T1000 (cell line): Measurements from ENCODE around the gene LYPD5.
"Not testable (repeated sequence)": the region's sequence is repeated elsewhere in the genome, so short reads cannot be mapped to it uniquely, and the experiment has no call there.

Experiments used
- DNase-seq: peaks from one replicate; lab custom pipeline; 2025; ENCODE audit warnings: mixed read lengths; lab: John Stamatoyannopoulos, UW

Gene LYPD5

DNA sequence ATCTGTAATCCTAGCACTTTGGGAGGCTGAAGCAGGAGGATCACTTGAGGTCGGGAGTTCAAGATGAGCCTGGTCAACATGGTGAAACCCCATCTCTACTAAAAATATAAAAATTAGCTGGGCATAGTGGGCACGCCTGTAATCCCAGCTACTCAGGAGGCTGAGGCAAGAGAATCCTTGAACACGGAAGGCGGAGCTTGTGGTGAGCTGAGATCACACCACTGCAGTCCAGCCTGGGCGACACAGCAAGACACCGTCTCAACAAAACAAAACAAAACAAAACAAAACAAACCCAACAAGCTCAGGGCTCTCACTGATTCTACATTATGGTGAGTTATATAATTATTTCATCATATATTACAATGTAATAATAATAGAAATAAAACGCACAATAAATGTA, 4.2 kb upstream of the LYPD5 start:
- not testable (repeated sequence) for DNase-seq

DNA sequence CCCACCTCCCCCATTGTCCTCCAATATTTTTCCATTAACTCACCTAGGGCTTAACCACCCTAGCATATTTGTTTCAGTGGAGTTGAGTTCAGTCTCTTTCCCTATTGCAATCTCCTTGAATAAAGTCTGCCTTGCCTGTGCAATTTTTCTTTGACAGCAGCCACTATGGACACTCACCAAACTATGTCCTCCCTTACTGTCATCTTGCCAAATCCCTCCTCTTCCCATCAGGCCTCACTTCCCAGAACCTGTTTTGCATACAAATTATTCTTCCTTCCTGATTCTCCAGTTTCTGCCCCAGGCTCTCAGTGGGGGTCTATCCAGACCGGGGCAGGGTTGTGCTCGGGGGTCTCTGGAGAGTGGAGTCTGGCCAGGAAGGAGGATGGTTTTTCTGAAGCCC, 2.2 kb upstream of the LYPD5 start:
- DNase-seq, result no peak

DNA sequence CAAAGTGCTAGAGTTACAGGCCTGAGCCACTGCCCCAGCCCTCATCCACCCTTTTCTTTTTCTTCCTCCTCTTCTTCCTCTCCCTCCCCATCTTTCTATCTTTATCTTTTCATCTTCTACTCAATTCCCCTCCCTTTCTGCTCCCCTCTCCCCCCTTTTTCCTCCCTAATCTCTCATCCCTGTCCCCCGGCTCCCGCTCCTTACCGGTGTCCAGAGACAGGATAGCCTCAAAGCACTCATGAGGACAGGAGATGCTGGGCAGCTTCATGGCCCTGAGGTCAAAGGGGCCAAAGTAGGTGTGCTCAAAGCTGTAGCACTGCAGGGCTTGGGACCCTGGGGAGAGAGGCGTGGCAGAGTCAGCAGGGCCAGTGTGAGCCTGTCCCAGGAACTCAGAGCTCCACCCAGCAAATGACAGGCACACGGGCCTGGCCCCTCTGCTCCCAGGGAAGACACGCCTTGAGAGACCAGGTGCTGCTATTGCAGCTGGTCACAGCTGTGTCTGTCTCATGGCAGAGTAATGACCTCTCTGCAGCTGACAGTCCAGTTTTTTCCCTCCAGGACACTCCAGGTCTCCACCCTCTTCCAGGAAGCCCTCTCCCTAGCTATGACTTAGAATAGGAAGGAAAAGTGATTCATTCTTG, 2.6 kb downstream of the LYPD5 start:
- DNase-seq, result no peak

DNA sequence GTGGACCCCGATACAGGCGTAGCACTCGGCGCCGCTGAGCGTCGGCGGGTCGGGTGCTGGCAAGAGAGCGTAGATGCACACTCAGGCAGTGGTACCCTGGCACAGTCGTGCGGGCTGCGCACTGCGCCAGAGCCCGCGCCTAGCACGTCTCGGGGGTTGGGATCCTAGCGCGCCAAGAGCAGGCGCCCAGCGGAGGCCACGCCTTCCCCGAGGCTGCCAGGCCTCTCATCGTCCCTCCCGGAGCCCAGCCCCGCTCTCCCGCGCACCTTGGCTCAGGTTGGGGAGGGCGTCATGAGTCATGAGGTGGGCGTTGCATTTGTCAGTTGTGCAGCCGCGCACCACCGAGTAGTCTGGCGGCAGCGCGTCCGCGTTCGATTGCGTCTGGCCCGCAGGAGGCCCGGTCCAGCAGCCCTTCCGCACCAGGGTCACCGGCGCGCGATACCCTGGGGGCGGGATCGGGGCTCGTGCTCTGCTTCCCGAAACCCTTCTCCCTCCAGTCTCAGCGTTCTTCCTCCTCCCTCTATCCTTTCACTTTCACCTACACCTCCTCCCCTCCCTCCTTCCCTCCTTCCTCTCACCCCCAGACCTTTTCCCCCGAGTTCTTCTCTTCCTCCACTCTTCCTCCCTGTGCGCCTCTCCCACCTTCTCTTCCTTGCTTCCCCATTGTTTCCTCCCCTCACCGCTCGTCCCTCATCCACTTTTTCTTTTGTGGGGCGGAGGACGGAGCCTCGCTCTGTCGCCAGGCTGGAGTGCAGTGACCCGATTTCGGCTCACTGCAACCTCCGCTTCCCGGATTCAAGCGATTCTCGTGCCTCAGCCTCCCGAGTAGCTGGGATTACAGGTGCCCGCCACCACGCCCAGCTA, 3.5 kb downstream of the LYPD5 start:
- no peak for DNase-seq

DNA sequence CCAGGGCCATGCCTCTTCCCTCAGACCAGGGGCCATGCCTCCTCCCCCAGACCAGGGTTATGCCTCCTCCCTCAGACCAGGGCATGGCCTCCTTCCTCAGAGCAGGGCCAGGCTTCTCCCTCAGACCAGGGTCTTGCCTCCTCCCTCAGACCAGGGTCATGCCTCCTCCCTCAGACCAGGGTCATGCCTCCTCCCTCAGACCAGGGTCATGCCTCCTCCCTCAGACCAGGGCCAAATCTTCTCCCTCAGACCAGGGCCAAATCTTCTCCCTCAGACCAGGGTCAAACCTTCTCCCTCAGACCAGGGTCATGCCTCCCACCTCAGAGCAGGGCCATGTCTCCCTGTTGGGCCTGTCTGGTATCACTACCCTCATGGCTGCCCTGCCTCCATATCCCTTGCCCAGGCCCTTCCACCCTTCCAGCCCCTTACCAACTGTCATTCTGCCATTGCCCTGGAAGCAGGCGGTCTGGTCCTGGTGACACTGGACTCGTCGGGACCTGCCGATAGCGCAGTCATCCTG, 4.2 kb downstream of the LYPD5 start:
- DNase-seq, result no peak

DNA sequence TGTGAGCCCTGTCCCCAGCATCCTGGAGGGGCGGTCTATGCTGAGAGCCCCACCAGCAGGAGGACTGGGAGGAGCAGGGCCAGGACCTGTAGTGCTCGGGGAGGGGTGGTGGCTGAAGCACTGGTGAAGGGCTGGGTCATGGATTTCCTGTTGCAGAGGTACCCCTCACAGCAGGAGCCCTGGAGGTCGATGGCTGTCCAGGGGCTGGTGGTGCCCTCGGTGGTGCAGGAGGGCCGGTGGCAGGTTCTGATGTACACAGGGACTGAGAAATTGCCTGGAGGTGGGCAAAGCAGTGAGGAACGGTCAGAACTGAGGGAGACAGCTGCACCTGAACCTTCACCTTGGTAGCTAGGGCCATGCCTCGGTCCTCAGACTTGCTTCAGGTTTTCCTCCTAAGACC, 4.7 kb downstream of the LYPD5 start:
- DNase-seq, result no peak

DNA sequence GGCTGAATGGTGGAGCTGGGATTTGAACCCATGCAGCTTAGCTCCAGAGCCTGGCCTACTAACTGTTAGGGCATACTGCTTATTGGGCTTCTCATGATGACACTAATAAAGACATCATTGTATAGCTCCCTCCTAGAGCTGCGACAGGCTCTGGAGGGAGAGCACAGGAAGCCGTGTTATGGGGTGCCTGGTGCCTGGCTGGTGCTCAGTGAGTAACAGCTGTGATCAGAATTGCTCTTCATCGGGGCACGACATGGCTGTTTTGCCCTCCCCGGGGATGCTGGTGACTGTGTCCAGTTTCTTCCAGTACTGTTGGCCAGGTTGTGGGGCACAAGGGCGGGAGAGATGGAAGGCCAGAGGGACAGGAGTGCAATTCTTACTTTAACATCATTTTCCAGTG, 5.1 kb downstream of the LYPD5 start:
- no peak for DNase-seq

DNA sequence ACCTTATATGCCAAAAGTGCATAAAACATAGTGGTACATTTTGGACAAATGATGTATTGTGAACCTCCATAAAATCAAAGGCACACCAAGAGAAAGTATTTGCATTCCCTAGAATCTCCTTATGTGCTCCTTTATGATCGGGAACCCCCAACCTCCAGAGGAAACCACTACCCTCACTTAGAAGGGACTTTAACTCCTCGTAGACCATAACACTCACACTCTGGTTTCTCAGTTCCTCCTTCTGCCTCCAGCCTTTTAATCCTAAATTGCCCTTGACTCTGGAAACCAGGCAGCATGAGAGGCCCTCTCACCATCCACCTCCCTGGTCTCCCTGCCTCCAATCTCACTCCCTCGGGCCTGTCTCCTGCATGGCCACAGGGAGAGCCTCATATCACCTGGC, 11.7 kb downstream of the LYPD5 start:
- no peak for DNase-seq

DNA sequence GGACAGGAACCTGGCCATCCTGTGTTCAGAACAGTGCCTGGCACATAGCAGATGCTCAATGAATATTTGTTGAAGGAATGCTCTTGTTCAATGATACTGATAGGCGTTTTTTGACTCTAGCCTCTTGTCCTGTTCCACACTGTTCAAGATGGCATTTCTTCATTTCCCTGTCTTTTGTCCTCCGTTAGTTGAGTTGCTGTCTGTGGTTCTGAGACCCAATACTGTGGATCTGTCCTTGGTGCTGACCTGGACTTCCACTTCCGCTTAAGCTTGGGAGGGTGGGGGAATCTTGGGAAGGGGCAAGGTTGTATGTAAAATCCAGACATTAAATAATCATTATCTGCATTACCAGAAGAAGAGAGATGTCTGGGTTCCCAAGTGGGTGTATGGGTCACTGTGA, 13.2 kb downstream of the LYPD5 start:
- DNase-seq, result peak; percentile 21

DNA sequence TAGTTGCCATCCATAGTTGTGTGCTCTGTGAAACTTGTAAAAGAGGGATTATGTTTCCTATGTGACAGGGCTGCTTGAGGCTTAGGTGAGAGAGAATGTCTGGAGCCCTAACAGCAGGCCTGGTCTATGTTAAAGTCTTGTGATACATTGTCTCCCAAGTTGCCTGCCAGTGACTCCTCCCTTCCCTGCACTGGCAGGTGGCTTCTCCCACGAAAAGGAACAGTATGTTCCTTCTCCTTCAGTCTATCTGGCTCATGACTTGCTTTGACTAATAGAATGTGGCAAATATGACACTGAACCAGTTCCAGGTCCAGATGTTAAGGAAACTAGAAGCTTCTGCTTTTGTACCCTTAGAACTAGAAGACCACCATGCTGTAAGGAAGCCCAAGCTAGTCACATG, 15.6 kb downstream of the LYPD5 start:
- no peak for DNase-seq

DNA sequence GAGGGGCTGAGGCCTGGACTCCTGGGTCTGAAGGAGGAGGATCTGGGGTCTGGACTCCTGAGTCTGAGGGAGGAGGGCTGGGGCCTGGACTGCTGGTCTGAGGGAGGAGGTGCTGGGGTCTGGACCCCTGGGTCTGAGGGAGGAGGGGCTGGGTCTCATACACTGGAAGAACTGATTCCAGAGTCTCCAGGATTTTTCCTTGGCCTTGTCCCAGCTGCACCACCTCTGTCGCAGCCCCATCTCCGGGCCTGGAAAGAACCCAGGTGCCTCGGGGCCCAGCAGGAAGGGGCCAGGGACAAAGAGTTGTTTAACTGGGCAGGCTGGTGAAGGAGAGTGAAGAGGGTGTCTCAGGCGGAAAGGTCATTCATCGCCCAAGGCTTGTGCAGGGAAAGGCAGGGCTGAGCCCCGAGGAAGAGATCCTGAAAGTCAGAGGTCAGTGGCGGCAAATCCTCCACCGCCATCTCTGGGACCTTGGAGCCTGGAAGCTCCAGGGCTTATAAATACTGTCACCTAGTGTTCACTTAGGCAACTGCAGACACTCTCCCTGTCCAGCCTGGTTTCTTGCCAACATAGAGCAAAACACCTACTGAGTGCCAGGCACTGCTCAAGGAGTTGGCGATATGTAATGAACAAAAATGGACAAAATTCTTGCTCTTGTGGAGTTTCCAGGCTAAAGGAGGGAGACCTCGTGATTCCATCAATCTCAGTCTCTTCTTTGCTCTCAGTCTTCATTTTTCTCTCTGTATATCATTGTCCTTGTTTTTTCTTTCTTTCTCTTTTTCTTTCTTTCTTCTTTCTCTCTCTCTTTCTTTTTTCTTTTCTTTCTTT, 17.1 kb downstream of the LYPD5 start:
- peak; percentile 44 for DNase-seq

DNA sequence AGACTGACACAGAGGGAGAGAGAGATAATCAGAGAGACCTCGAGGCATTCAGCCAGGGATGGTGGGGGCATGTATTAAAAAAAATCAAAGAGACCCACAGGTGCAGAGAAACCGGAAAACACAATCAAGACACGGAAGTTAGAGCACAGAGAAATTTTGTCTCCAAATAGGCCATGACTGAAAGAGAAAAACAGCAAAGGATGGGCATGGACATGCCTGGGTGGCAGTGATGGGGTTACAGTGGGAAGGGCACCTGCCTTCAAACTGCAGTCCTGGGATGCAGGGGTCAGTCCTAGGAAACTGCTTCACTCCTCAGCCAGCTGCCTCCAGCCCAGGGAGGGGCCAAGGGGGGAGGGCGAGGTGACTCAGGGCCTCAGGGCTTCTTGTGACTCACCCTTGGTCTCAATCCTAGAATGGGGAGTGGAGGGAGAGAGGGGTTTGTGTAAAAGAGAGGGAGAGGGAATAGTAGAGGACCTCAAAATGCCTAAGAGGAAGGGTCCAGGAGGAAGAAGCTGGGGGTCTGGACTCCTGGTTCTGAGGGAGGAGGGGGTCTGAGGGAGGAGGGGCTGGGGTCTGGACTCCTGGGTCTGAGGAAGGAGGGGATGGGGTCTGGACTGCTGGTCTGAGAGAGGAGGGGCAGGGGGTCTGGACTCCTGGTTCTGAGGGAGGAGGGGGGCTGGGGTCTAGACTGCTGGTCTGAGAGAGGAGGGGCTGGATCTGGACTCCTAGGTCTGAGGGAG, 17.8 kb downstream of the LYPD5 start:
- peak; percentile 73 for DNase-seq

DNA sequence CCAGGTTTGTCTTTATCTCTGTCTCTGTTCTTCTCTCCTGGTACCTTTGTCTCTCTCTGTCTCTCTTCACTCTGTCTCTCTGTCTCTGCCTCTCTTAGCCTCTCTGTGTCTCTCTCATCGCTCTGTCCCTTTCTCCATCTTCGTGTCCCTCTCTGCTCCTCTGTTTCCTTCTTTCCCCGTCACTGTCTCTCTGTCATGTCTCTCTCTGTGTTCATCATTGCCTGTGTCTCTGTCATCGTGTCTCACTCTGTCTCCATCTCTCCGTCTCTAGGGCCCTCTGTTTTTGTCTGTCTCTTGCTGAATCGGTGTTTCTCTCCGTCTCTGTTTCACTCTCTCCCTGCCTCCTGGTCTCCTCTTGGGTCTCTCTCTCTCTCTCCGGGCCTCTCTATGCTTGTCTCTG, 18.6 kb downstream of the LYPD5 start:
- no peak for DNase-seq

DNA sequence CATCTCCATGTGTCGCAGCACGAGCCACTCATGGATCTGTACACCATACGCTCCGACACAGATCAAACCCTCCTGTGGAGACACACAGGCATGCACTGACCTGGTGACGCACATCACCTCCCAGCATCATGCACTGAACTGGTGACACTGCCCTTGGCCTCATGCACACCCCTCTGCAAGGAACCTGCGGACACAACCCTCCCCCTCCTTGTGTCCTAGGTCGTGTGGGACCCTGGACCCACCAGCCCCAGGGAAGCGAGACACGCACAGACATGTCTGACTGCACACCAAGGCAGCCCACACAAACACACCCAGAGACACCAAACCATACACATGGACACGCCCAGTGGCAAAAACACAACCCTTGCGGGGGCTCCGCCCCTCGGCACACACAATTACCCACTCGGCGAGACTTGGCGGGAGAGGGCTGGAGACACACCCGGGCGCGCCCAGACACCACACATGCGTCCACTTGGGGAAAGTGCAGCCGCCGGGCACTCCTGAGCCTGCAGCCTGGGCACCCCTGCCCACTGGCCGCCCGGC, 19.5 kb downstream of the LYPD5 start:
- no peak for DNase-seq

DNA sequence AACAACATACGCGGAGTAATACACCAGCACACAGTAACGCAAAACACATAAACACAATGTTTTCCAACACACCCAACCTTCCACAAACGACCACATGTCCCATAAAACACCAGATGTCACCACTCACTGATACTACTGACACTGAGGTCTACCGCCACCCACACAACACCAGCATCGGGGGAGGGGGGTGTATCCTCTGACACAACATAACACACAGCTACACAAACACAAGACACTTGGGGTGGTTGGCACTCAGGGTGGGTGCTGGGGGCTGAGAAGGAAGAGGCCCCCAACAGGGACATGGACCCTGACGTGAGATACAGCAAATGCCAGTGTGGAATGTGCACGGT, 20.0 kb downstream of the LYPD5 start:
- DNase-seq, result no peak

DNA sequence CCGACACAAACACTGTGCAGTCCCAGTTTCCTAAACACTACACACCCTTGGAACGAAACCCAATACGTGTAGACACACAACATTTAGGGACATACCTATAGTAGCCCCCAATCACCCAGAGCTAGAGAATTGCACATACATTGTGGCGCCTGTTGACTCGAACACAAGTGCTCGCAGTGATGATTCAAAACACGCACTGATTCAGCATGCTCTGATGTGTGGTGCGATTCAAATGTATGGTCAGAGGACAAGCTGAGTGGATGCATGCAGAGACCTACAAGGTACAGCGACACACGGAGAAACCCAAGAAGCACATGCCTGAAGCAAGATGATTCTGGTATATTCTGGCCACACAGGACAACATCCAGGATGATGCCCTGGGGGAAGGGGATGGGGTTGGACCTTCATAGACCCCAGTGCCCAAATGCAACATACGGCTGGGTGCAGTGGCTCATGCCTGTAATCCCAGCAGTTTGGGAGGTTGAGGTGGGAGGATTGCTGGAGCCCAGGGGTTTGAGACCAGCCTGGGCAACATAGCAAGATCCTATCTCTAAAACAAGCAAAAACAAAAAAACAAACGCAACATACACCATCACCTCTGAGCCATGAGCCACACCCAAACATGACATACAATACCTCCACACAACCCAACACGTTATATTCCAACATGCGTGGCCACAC, 20.5 kb downstream of the LYPD5 start:
- no peak for DNase-seq

DNA sequence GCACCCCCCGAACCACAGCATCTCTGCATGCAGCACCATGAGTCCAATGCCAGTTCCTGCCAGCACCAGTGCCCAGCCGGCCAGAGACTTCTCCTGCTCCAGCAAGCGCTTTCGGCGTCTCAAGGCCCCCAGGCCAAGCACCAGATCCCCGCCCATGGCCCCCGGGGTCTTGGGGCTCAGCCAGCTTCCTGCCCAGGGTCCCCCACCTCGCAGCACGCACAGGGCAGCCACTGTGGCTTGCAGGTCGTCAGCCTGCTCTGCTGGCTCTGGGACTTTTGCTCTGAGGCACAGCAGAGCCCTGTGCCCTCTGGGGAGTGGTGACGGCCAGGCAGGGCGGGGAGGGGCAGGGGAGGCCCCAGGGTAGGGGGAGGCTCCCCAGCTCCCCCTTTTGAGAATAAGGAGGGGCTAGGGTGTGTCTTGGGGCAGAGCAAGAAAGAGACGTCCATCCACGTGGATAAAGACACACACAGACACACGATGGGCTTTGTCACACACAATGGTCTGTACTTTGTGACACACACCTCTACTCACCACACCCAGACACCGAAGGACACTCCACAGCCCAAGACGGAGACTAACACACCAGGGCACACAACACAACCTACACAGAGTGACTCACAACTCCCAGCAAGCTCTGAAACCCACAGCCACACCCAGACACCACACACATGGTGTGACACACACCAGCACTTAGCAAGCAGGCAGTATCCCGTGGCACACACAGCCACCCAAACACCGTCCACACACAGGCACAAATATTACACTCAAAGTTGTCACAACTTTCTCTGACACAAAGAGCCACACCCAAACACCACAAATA, 21.3 kb downstream of the LYPD5 start, which contains the start of gene KCNN4:
KCNN4 (minus strand) TSS at position 268 of the 820 bp plus-strand sequence; CDS start at position 156, 112 bp downstream.
- DNase-seq, result peak; percentile 47

DNA sequence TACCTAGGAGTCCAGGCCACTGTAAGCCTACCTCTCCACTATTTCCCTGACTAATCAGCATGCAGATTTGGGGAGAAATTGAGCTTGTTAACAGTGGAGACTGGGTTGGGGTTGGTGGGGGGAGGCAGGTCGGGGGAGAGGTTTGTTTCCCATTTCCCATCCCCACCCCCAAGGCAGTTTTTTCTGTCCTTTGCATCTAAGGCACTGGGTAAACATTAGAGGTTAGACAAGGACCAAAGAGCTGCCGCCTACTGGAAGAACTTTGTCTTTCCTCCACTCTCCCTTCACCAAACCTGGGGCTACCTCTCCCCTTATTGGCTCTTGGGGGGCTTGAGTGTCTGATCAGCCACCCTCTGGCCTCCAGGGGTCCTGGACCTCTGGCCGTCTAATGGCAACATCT, 22.4 kb downstream of the LYPD5 start:
- DNase-seq, result no peak

DNA sequence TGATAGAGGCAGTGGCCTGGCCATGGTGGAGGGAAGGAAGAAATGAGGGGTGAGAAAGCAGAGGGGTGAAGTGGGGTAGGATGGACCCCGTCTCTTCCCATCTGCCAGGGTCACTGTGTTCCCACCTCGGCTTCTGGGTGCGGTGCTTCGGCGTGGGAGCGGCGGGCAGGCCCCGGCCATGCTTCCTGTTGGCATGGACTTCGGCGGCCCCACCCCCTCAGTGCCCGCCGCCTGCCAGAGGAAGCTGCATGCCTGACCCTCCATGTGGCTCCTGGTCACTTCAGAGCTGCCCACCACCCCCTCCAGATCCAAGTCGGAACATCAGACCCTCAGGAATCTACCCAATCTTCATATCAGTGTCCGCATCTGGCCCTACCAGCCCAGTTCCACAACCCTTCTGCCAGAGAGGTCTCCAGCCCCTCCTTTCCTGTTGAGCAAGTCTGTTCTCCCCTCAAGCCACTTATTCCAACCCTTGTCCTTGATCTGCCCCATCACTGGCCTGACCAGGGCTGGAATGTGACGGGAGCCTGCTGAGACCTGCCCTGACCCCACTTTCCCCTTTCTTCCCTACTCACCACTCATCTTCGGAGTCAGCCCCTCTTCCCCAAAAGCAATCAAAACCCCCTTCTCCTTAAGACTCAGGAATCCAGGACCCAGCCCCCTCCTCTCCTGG, 23.0 kb downstream of the LYPD5 start:
- DNase-seq, result no peak
